Sigmoid colon (tissue), 7 donors: ENCODE measurements around the gene IL2. TPM values are rescaled to one million over a fixed set of nuclear protein-coding genes. Genes with fewer than 3 reads are reported as not detected.

ENCODE experiments used
- DNase-seq: peaks from one replicate; pipeline ENCODE4 v3.0.0-alpha.2; 2019
- H3K27ac ChIP-seq, 4 donors: fragments of 200-600 bp; sonication (generic); one replicate each; pipeline ENCODE4 v1.5.1; 2016 to 2019; ENCODE audit warnings: mild to moderate bottlenecking in 1 of 4
- H3K27me3 ChIP-seq, 3 donors: fragments of 200-600 bp; sonication (generic); one replicate each; pipeline ENCODE4 v1.5.1; 2019; ENCODE audit warnings: mild to moderate bottlenecking in 1 of 3
- H3K36me3 ChIP-seq, 4 donors: fragments of 200-600 bp; sonication (generic); one replicate each; pipeline ENCODE4 v1.5.1; 2016 to 2019
- H3K4me1 ChIP-seq, 4 donors: fragments of 200-600 bp; sonication (generic); one replicate each; pipeline ENCODE4 v1.5.1; 2017 to 2019
- H3K4me3 ChIP-seq, 4 donors: fragments of 200-600 bp; sonication (generic); one replicate each; pipeline ENCODE4 v1.5.1; 2017 to 2019; ENCODE audit warnings: mild to moderate bottlenecking in 2 of 4, moderate library complexity in 1 of 4
- H3K9me3 ChIP-seq, 4 donors: fragments of 200-600 bp in 3 of 4; sonication (generic) in 3 of 4; one replicate each; pipeline versions ENCODE4 v1.5.1 to v1.6.1; 2013 to 2019
- CTCF ChIP-seq, 4 experiments: fragments of 450-650 bp in 3 of 4; fragments of 200-600 bp in 1 of 4; IDR thresholded peaks; one replicate each; pipeline ENCODE4 v1.5.1; 2016 to 2019; ENCODE audit warnings: antibody characterized with exemption in 4 of 4, mild to moderate bottlenecking in 3 of 4, moderate library complexity in 2 of 4
- EP300 ChIP-seq, 4 donors: sonication (generic); formaldehyde crosslinking; IDR thresholded peaks; one replicate each; pipeline ENCODE4 v1.6.1; 2017; ENCODE audit warnings: antibody characterized with exemption in 4 of 4
- POLR2A ChIP-seq, 2 donors: fragments of 450-650 bp; IDR thresholded peaks; one replicate each; pipeline ENCODE4 v1.6.1; 2016; ENCODE audit warnings: antibody characterized with exemption in 2 of 2, mild to moderate bottlenecking in 2 of 2, moderate library complexity in 2 of 2
- POLR2AphosphoS5 ChIP-seq, 4 donors: sonication (generic); formaldehyde crosslinking; IDR thresholded peaks; one replicate each; pipeline ENCODE4 v1.6.1; 2017; ENCODE audit warnings: antibody characterized with exemption in 4 of 4
- WGBS, 2 donors: extraction: QIAGEN DNeasy Blood & Tissue Kit; methylation state at CpG; one replicate each; pipeline ENCODE4 v1.1.7; 2013; 5-methylcytosine and 5-hydroxymethylcytosine counted together
- intact Hi-C: fragments of 100-400 bp; cut with DNase I; formaldehyde crosslinking; loops from one replicate; pipeline ENCODE4 v1.15.1; 2023
- polyA plus RNA-seq, 3 donors: library from polyadenylated mRNA; stranded (reverse); fragments of 200-250 nt; gene quantifications; one replicate each; pipeline ENCODE4 v1.2.3, GENCODE V29; 2013
- total RNA-seq, 4 donors: library from RNA; depleted of rRNA; stranded (reverse); fragments of >200 nt; gene quantifications; one replicate each; pipeline ENCODE4 v1.1.0, GENCODE V29; 2016
- donor health status: healthy with polysubstance abuse.
- donor health status: Bipolar disorder and iron deficiency.
- donor health status: healthy.

IL2 gene
- total and polyA plus RNA-seq, 7 donors: 0.15 TPM; not detected in 6

- H3K4me3 ChIP-seq: no peak overlapping the region
- intact Hi-C loops: no loop called here
- DNase-seq: no peak
- 77 to 85% methylated on average over 4 of the region's 4 CpGs for WGBS, 2 donors
- H3K9me3 ChIP-seq: no peaks in the 10 kb centered on the region
- H3K36me3 ChIP-seq: no peaks in the 10 kb centered on the region
- H3K27ac ChIP-seq: no peak overlapping the region
- peaks cover 0 to 5% (median 0%) of the 10 kb centered on the region in 4 donors for H3K4me1 ChIP-seq
- no peaks in the 10 kb centered on the region for H3K27me3 ChIP-seq
- TF ChIP-seq POLR2AphosphoS5 (IDR thresholded peaks at IDR 0.05) (no peak), POLR2A (IDR thresholded peaks at IDR 0.05) (no peak), CTCF (IDR thresholded peaks at IDR 0.05) (no peak), EP300 (IDR thresholded peaks at IDR 0.05) (no peak)
Observed at GRCh38 chr4:122481766-122482405, 25.4 kb upstream of the IL2 start.

GRCh38 chr4:122480655-122481487, 24.3 kb upstream of the IL2 start:
- TF ChIP-seq POLR2A (IDR thresholded peaks at IDR 0.05) (no peak), CTCF (IDR thresholded peaks at IDR 0.05) (no peak), EP300 (IDR thresholded peaks at IDR 0.05) (no peak), POLR2AphosphoS5 (IDR thresholded peaks at IDR 0.05) (no peak)
- Histone ChIP-seq H3K27me3 (no peaks in the 10 kb centered on the region), H3K4me3 (no peak overlapping the region), H3K27ac (no peak overlapping the region), H3K9me3 (no peaks in the 10 kb centered on the region), H3K4me1 (peaks cover 0 to 5% (median 0%) of the 10 kb centered on the region in 4 donors), H3K36me3 (no peaks in the 10 kb centered on the region)
- intact Hi-C loops: no loop called here
- WGBS, 2 donors: 92 to 94% methylated on average over 1 of the region's 1 CpG
- no peak for DNase-seq

GRCh38 chr4:122479935-122480416, 23.5 kb upstream of the IL2 start:
- Histone ChIP-seq H3K36me3 (no peaks in the 10 kb centered on the region), H3K4me3 (no peak overlapping the region), H3K4me1 (peaks cover 0 to 5% (median 0%) of the 10 kb centered on the region in 4 donors), H3K27ac (no peak overlapping the region), H3K27me3 (no peaks in the 10 kb centered on the region), H3K9me3 (no peaks in the 10 kb centered on the region)
- intact Hi-C loops: no loop called here
- WGBS, 2 donors: 45 to 60% methylated on average over 5 of the region's 5 CpGs
- DNase-seq: no peak
- TF ChIP-seq EP300 (IDR thresholded peaks at IDR 0.05) (no peak), POLR2AphosphoS5 (IDR thresholded peaks at IDR 0.05) (no peak), POLR2A (IDR thresholded peaks at IDR 0.05) (no peak), CTCF (IDR thresholded peaks at IDR 0.05) (no peak)

GRCh38 chr4:122476745-122477144, 20.2 kb upstream of the IL2 start:
- Histone ChIP-seq H3K4me1 (peaks cover 0 to under 1% (median 0%) of the 10 kb centered on the region in 4 donors), H3K4me3 (no peak overlapping the region), H3K27me3 (no peaks in the 10 kb centered on the region), H3K27ac (no peak overlapping the region), H3K36me3 (no peaks in the 10 kb centered on the region), H3K9me3 (no peaks in the 10 kb centered on the region)
- 71 to 87% methylated on average over 1 of the region's 1 CpG for WGBS, 2 donors
- DNase-seq: no peak
- no peak for TF ChIP-seq POLR2AphosphoS5 (IDR thresholded peaks at IDR 0.05)
- intact Hi-C loops: no loop called here

GRCh38 chr4:122476126-122476525, 19.6 kb upstream of the IL2 start:
- H3K27ac ChIP-seq: no peak overlapping the region
- H3K4me1 ChIP-seq: no peaks in the 10 kb centered on the region
- no peaks in the 10 kb centered on the region for H3K27me3 ChIP-seq
- no peaks in the 10 kb centered on the region for H3K9me3 ChIP-seq
- WGBS, 2 donors: 46 to 64% methylated on average over 1 of the region's 1 CpG
- intact Hi-C loops: no loop called here
- H3K36me3 ChIP-seq: no peaks in the 10 kb centered on the region
- no peak for TF ChIP-seq CTCF (IDR thresholded peaks at IDR 0.05)
- TF ChIP-seq EP300 (IDR thresholded peaks at IDR 0.05): no peak
- no peak for TF ChIP-seq POLR2AphosphoS5 (IDR thresholded peaks at IDR 0.05)
- no peak for TF ChIP-seq POLR2A (IDR thresholded peaks at IDR 0.05)
- no peak overlapping the region for H3K4me3 ChIP-seq
- DNase-seq: no peak
